Activated CD8-positive, alpha-beta memory T cell treated with anti-CD3 and anti-CD28 coated beads for 4 hours (primary cell): Measurements from ENCODE around the gene GJA9.
"Not testable (repeated sequence)": the region's sequence is repeated elsewhere in the genome, so short reads cannot be mapped to it uniquely, and the experiment has no call there.

Source experiments
- DNase-seq, 2 donors: peaks; one replicate each; pipeline ENCODE4 v3.0.0-alpha.2; 2020; ENCODE audit warnings: low read depth in 2 of 2

GJA9 gene

GRCh38 chr1:38881487-38881886 is at the start of gene GJA9:
Gene GJA9, minus strand, starts transcription at chr1:38881587. Its CDS starts 5,489 bp downstream, at chr1:38876098.
- no peak for DNase-seq

GRCh38 chr1:38929476-38929875 is 48.1 kb upstream of the GJA9 start:
- DNase-seq: no peak

- DNase-seq: no peak
Observed at GRCh38 chr1:38929054-38929453, 47.7 kb upstream of the GJA9 start.

GRCh38 chr1:38926091-38926490 is 44.7 kb upstream of the GJA9 start:
- DNase-seq: no peak

GRCh38 chr1:38925391-38925790 is 44.0 kb upstream of the GJA9 start:
- no peak for DNase-seq

GRCh38 chr1:38923607-38924006 is 42.2 kb upstream of the GJA9 start:
- no peak for DNase-seq

- DNase-seq: no peak
Observed at GRCh38 chr1:38919130-38919529, 37.7 kb upstream of the GJA9 start.

- no peak for DNase-seq
Observed at GRCh38 chr1:38918568-38918967, 37.2 kb upstream of the GJA9 start.

- DNase-seq: no peak
Observed at GRCh38 chr1:38917772-38918171, 36.4 kb upstream of the GJA9 start.

GRCh38 chr1:38917337-38917736 is 36.0 kb upstream of the GJA9 start:
- no peak for DNase-seq

GRCh38 chr1:38915352-38915948 is 34.1 kb upstream of the GJA9 start:
- no peak for DNase-seq

GRCh38 chr1:38914908-38915307 is 33.5 kb upstream of the GJA9 start:
- DNase-seq: not testable (repeated sequence)

- no peak for DNase-seq
Observed at GRCh38 chr1:38908821-38909220, 27.4 kb upstream of the GJA9 start.

GRCh38 chr1:38905985-38906384 is 24.6 kb upstream of the GJA9 start:
- no peak for DNase-seq

- DNase-seq: no peak
Observed at GRCh38 chr1:38899560-38899959, 18.2 kb upstream of the GJA9 start.

- no peak for DNase-seq
Observed at GRCh38 chr1:38898653-38899230, 17.4 kb upstream of the GJA9 start.

GRCh38 chr1:38896169-38896568 is 14.8 kb upstream of the GJA9 start:
- no peak for DNase-seq

GRCh38 chr1:38892976-38893375 is 11.6 kb upstream of the GJA9 start:
- DNase-seq: no peak

GRCh38 chr1:38891753-38892152 is 10.4 kb upstream of the GJA9 start:
- no peak for DNase-seq

GRCh38 chr1:38889589-38889988 is 8.2 kb upstream of the GJA9 start:
- no peak for DNase-seq

GRCh38 chr1:38888423-38889333 is 7.3 kb upstream of the GJA9 start:
- no peak for DNase-seq

- DNase-seq: no peak
Observed at GRCh38 chr1:38885092-38885491, 3.7 kb upstream of the GJA9 start.

- DNase-seq: no peak
Observed at GRCh38 chr1:38875811-38876210, 5.6 kb downstream of the GJA9 start.
